ENCODE data around the gene COPS6. TPM values are rescaled to one million over a fixed set of nuclear protein-coding genes. Genes with fewer than 3 reads are reported as not detected.

COPS6 gene
- total RNA-seq, 1 donor from 2014 or later = 83.1 TPM

DNA sequence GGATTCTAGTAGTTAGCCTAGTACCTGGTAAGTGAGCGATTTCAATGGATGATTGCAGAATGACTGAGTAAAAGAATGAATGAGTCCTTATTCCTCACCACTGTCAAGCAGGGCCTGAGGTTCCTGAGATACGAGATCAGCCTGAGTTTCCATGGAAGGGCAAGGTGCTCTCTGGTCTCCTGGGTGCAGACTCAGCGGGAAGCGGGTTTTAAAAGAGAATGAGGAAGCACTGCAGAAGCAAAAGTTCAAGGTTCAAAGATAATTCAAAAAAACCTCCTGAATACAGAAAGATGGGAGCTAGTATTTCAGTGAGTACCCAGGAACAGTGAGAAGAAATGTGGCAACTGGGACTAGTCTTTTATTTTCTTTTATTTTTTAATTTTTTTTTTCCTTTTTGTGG is 11.6 kb upstream of the COPS6 start:
- Mint-ChIP-seq H3K36me3 (ENCODE audit: low read depth) (peaks cover 55% of the 10 kb centered on the region), H3K27me3 (ENCODE audit: low read depth) (no peaks in the 10 kb centered on the region), H3K4me1 (ENCODE audit: low read depth) (peaks cover 32% of the 10 kb centered on the region), H3K4me3 (ENCODE audit: unreplicated experiment) (no peak overlapping the region), H3K27ac (ENCODE audit: unreplicated experiment) (no peak overlapping the region), H3K9me3 (ENCODE audit: low read depth) (peaks cover 8% of the 10 kb centered on the region)
- TF ChIP-seq, protein P1, sequence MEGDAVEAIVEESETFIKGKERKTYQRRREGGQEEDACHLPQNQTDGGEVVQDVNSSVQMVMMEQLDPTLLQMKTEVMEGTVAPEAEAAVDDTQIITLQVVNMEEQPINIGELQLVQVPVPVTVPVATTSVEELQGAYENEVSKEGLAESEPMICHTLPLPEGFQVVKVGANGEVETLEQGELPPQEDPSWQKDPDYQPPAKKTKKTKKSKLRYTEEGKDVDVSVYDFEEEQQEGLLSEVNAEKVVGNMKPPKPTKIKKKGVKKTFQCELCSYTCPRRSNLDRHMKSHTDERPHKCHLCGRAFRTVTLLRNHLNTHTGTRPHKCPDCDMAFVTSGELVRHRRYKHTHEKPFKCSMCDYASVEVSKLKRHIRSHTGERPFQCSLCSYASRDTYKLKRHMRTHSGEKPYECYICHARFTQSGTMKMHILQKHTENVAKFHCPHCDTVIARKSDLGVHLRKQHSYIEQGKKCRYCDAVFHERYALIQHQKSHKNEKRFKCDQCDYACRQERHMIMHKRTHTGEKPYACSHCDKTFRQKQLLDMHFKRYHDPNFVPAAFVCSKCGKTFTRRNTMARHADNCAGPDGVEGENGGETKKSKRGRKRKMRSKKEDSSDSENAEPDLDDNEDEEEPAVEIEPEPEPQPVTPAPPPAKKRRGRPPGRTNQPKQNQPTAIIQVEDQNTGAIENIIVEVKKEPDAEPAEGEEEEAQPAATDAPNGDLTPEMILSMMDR (IDR thresholded peaks at IDR 0.05) = no peak
- no peak for DNase-seq (ENCODE audit: low spot score)

DNA sequence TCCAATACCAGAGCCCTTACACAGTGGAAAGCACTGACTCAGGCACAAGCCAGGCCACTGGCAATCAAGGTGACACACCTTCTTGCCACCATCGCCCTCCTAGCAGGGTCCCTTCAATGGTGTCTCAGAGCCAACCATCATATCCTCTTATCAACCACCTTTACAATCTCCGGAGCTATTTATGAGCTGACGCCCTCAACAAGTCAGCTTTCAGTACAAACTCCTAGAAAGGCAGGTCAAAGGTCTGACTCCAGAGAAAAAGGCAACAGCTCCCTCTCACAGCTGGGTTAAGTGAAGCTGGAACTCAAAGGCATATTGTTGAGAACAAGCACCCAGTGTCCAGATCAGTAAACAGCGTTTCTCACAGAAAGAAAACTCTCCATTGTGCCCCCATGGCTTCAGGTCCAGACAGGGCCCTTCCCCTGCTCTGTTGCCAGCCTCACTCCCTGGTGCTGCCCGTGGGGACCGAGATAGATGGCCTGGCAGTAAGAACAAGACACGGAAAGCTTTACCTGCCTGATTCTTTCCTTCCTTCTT is 9.7 kb upstream of the COPS6 start:
- peak overlapping the region; percentile 89 for H3K4me3 Mint-ChIP-seq (ENCODE audit: unreplicated experiment)
- TF ChIP-seq, protein P1 (IDR thresholded peaks at IDR 0.05) = no peak
- H3K27ac Mint-ChIP-seq (ENCODE audit: unreplicated experiment) = peak overlapping the region; percentile 92
- H3K36me3 Mint-ChIP-seq (ENCODE audit: low read depth) = peaks cover 39% of the 10 kb centered on the region
- no peak for DNase-seq (ENCODE audit: low spot score)
- no peaks in the 10 kb centered on the region for H3K9me3 Mint-ChIP-seq (ENCODE audit: low read depth)
- peaks cover 38% of the 10 kb centered on the region for H3K4me1 Mint-ChIP-seq (ENCODE audit: low read depth)
- no peaks in the 10 kb centered on the region for H3K27me3 Mint-ChIP-seq (ENCODE audit: low read depth)

DNA sequence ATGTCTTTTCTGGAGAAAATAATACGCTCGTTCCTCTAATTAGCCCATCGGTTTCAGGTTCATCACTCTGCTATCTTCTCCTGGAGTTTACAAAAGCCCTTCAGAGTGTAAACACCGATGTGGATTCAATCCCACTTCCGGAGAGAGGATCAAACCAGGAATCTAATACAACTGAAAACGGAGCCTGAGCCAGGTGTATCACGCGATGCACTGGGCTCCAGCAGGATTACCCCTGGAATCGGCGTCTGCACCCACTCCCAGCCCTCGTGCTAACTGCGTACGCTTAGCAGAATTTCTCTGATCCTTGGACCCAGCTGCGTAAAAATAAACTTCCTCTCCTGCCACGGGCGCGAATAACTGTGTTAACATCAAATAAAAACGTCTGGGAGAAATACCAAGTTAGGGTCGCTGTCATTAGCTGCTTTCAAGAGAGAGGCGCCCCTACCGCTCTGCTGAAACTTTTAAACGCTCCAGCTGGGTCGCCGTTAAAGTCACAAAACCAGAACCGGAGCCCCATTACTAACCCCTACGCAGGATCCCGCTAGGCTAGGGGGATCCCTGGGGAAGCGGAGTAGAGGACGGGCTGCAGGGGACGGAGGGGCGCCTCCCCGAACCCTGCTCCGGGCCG is 7.7 kb upstream of the COPS6 start:
- H3K27ac Mint-ChIP-seq (ENCODE audit: unreplicated experiment) = peak overlapping the region; percentile 92
- no peak for DNase-seq (ENCODE audit: low spot score)
- no peaks in the 10 kb centered on the region for H3K9me3 Mint-ChIP-seq (ENCODE audit: low read depth)
- H3K36me3 Mint-ChIP-seq (ENCODE audit: low read depth) = peaks cover 23% of the 10 kb centered on the region
- H3K4me3 Mint-ChIP-seq (ENCODE audit: unreplicated experiment) = peak overlapping the region; percentile 89
- H3K4me1 Mint-ChIP-seq (ENCODE audit: low read depth) = peaks cover 38% of the 10 kb centered on the region
- TF ChIP-seq, protein P1 (IDR thresholded peaks at IDR 0.05) = no peak
- H3K27me3 Mint-ChIP-seq (ENCODE audit: low read depth) = no peaks in the 10 kb centered on the region

DNA sequence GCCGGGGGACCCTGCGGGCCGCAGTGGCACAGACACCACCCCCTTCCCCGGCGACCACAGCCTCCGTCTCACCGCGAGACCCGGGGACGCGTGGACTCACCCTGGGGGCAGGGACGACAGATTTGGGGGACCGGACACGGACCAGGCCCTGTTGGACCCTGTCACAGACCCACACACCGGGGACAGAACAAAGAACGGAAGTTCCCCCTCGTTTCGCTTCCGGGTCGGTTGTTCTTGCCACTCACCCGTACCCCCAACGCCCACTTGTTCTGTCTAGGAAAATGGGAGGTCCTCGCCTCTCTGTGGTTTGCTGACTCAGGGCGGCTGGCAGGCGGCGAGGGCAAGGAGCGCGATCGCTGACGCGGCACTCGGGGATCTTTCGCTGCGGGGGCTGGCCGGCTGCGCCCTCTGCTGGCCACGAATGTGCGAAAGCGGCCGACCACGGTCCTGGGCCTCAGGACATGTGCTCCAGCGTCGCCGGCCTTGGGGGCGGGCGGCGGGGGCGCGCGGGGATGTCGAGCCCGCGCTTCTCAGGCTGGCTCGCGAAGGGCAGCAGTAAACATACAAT is 7.2 kb upstream of the COPS6 start, which contains the start of gene ZNF3:
TSS of gene ZNF3 (minus strand) at position 189 of the 568 bp plus-strand sequence. CDS start 4,366 bp downstream, outside the sequence.
- Mint-ChIP-seq H3K27me3 (ENCODE audit: low read depth) (no peaks in the 10 kb centered on the region), H3K9me3 (ENCODE audit: low read depth) (no peaks in the 10 kb centered on the region), H3K4me3 (ENCODE audit: unreplicated experiment) (peak within 1 kb of the TSS; percentile 89), H3K4me1 (ENCODE audit: low read depth) (peaks cover 38% of the 10 kb centered on the region), H3K27ac (ENCODE audit: unreplicated experiment) (peak within 1 kb of the TSS; percentile 92), H3K36me3 (ENCODE audit: low read depth) (peaks cover 19% of the 10 kb centered on the region)
- TF ChIP-seq, protein P1 (IDR thresholded peaks at IDR 0.05) = peak; percentile 97
- DNase-seq (ENCODE audit: low spot score) = peak; percentile 99

DNA sequence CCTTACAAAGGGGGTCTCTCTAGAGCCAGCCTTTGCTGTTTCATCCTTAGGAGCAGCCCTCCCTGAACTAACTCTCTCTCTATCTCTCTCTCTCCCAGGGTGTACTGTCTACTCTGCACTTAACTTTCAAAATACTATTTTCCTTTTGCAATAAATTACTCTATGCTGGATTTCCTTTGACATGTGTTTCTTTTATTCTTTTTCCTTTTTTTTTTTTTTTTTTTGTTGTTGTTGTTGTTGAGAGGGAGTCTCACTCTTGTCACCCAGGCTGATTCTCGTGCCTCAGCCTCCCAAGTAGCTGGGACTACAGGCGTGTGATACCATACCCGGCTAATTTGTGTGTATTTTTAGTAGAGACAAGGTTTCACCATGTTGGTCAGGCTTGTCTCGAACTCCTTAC is 5.8 kb upstream of the COPS6 start:
- DNase-seq (ENCODE audit: low spot score) = no peak
- H3K9me3 Mint-ChIP-seq (ENCODE audit: low read depth) = no peaks in the 10 kb centered on the region
- no peaks in the 10 kb centered on the region for H3K27me3 Mint-ChIP-seq (ENCODE audit: low read depth)
- peaks cover 14% of the 10 kb centered on the region for H3K36me3 Mint-ChIP-seq (ENCODE audit: low read depth)
- TF ChIP-seq, protein P1 (IDR thresholded peaks at IDR 0.05) = no peak
- H3K27ac Mint-ChIP-seq (ENCODE audit: unreplicated experiment) = peak overlapping the region; percentile 22
- no peak overlapping the region for H3K4me3 Mint-ChIP-seq (ENCODE audit: unreplicated experiment)
- peaks cover 48% of the 10 kb centered on the region for H3K4me1 Mint-ChIP-seq (ENCODE audit: low read depth)
